ENCODE measurements around the gene CAPZB.

The CAPZB gene

GRCh38 chr1:19456968-19457441, 28.3 kb downstream of the CAPZB start:
- H3K4me3 ChIP-seq (ENCODE audit: low read depth, low read length), result no peak overlapping the region
- no peaks in the 10 kb centered on the region for H3K9me3 ChIP-seq
- no peak for DNase-seq
- no peak for TF ChIP-seq CTCF (IDR thresholded peaks at IDR 0.05; ENCODE audit: low read depth, low read length)
- H3K27me3 ChIP-seq, result no peaks in the 10 kb centered on the region
- peaks cover 7% of the 10 kb centered on the region for H3K4me1 ChIP-seq
- no peaks in the 10 kb centered on the region for H3K36me3 ChIP-seq

- Histone ChIP-seq H3K36me3 (no peaks in the 10 kb centered on the region), H3K4me3 (ENCODE audit: low read depth, low read length) (no peak overlapping the region), H3K9me3 (no peaks in the 10 kb centered on the region), H3K27me3 (no peaks in the 10 kb centered on the region), H3K4me1 (peaks cover 11% of the 10 kb centered on the region)
- TF ChIP-seq CTCF (IDR thresholded peaks at IDR 0.05; ENCODE audit: low read depth, low read length), result no peak
- DNase-seq, result no peak
Observed at GRCh38 chr1:19455353-19455752, 30.0 kb downstream of the CAPZB start.

GRCh38 chr1:19454265-19455146, 30.8 kb downstream of the CAPZB start:
- TF ChIP-seq CTCF (IDR thresholded peaks at IDR 0.05; ENCODE audit: low read depth, low read length), result no peak
- H3K36me3 ChIP-seq, result no peaks in the 10 kb centered on the region
- peaks cover 11% of the 10 kb centered on the region for H3K4me1 ChIP-seq
- DNase-seq, result no peak
- no peak overlapping the region for H3K4me3 ChIP-seq (ENCODE audit: low read depth, low read length)
- H3K9me3 ChIP-seq, result no peaks in the 10 kb centered on the region
- H3K27me3 ChIP-seq, result no peaks in the 10 kb centered on the region

GRCh38 chr1:19453741-19454201, 31.6 kb downstream of the CAPZB start:
- TF ChIP-seq CTCF (IDR thresholded peaks at IDR 0.05; ENCODE audit: low read depth, low read length), result no peak
- Histone ChIP-seq H3K27me3 (no peaks in the 10 kb centered on the region), H3K9me3 (no peaks in the 10 kb centered on the region), H3K36me3 (no peaks in the 10 kb centered on the region), H3K4me3 (ENCODE audit: low read depth, low read length) (no peak overlapping the region), H3K4me1 (peaks cover 11% of the 10 kb centered on the region)
- DNase-seq, result no peak

GRCh38 chr1:19452221-19452663, 33.1 kb downstream of the CAPZB start:
- Histone ChIP-seq H3K27me3 (no peaks in the 10 kb centered on the region), H3K4me3 (ENCODE audit: low read depth, low read length) (no peak overlapping the region), H3K36me3 (no peaks in the 10 kb centered on the region), H3K4me1 (peaks cover 15% of the 10 kb centered on the region), H3K9me3 (no peaks in the 10 kb centered on the region)
- TF ChIP-seq CTCF (IDR thresholded peaks at IDR 0.05; ENCODE audit: low read depth, low read length), result no peak
- no peak for DNase-seq

All from BE2C (cell line).